Uterus (tissue), 4 donors: ENCODE data around the gene AOAH. TPM values are rescaled to one million over a fixed set of nuclear protein-coding genes. Genes with fewer than 3 reads are reported as not detected.

ENCODE experiments used
- DNase-seq, 2 donors: peaks; one replicate each; pipeline ENCODE4 v3.0.0-alpha.2; 2019 to 2020
- H3K27ac ChIP-seq, 2 donors: fragments of 200-600 bp; sonication (generic); 1 replicate in 1 of 2; 2 replicates in 1 of 2; pipeline ENCODE4 v1.5.1; 2016 to 2018
- H3K27me3 ChIP-seq, 2 donors: fragments of 200-600 bp; sonication (generic); one replicate each; pipeline ENCODE4 v1.5.1; 2018 to 2019; ENCODE audit warnings: control low read depth in 1 of 2
- H3K36me3 ChIP-seq, 2 donors: fragments of 200-600 bp; sonication (generic); one replicate each; pipeline ENCODE4 v1.5.1; 2019; ENCODE audit warnings: control low read depth in 1 of 2
- H3K4me1 ChIP-seq, 2 donors: fragments of 200-600 bp; sonication (generic); one replicate each; pipeline ENCODE4 v1.5.1; 2018 to 2019; ENCODE audit warnings: control low read depth in 1 of 2
- H3K4me3 ChIP-seq, 2 donors: fragments of 200-600 bp; sonication (generic); 1 replicate in 1 of 2; 2 replicates in 1 of 2; pipeline ENCODE4 v1.5.1; 2018 to 2019; ENCODE audit warnings: mild to moderate bottlenecking in 1 of 2
- H3K9me3 ChIP-seq, 2 donors: fragments of 200-600 bp; sonication (generic); one replicate each; pipeline ENCODE4 v1.5.1; 2019; ENCODE audit warnings: control low read depth in 1 of 2
- CTCF ChIP-seq, 4 experiments: fragments of 200-600 bp in 2 of 4; fragments of 450-650 bp in 2 of 4; sonication (generic) in 2 of 4; IDR thresholded peaks; one replicate each; pipeline ENCODE4 v1.5.1; 2016 to 2019; ENCODE audit warnings: antibody characterized with exemption in 4 of 4, mild to moderate bottlenecking in 2 of 4, moderate library complexity in 1 of 4
- POLR2A ChIP-seq, 2 donors: fragments of 450-650 bp; IDR thresholded peaks; one replicate each; pipeline ENCODE4 v1.6.1; 2016; ENCODE audit warnings: antibody characterized with exemption in 2 of 2, mild to moderate bottlenecking in 1 of 2, moderate library complexity in 1 of 2
- intact Hi-C: fragments of 100-400 bp; cut with DNase I; formaldehyde crosslinking; loops from one replicate; pipeline ENCODE4 v1.15.1; 2023; ENCODE audit warnings: low total_unique reads
- total RNA-seq, 4 donors: library from RNA; depleted of rRNA in 3 of 4; stranded (reverse); fragments of >200 nt in 3 of 4; gene quantifications; one replicate each; pipeline versions ENCODE4 v1.1.0 to v1.2.4, GENCODE V29; 2014 to 2023
- donor health status: DM: yes; HTN: yes; CAD: no.

AOAH gene
- total RNA-seq, 4 donors from 2014 or later: 5.5 to 60.9 (median 8.6) TPM

GRCh38 chr7:36545291-36545690, 179.0 kb downstream of the AOAH start:
- no peak for DNase-seq
- TF ChIP-seq CTCF (IDR thresholded peaks at IDR 0.05) (no peak), POLR2A (IDR thresholded peaks at IDR 0.05) (no peak)
- no peak overlapping the region for H3K27ac ChIP-seq
- intact Hi-C loops: no loop called here
- no peak overlapping the region for H3K4me3 ChIP-seq
- no peaks in the 10 kb centered on the region for H3K4me1 ChIP-seq
- no peaks in the 10 kb centered on the region for H3K36me3 ChIP-seq
- no peaks in the 10 kb centered on the region for H3K9me3 ChIP-seq
- H3K27me3 ChIP-seq: no peaks in the 10 kb centered on the region

- no peaks in the 10 kb centered on the region for H3K4me1 ChIP-seq
- H3K4me3 ChIP-seq: no peak overlapping the region
- H3K36me3 ChIP-seq: no peaks in the 10 kb centered on the region
- H3K9me3 ChIP-seq: no peaks in the 10 kb centered on the region
- TF ChIP-seq CTCF (IDR thresholded peaks at IDR 0.05): no peak
- intact Hi-C loops: no loop called here
- H3K27me3 ChIP-seq: no peaks in the 10 kb centered on the region
- no peak for DNase-seq
- H3K27ac ChIP-seq: no peak overlapping the region
Observed at GRCh38 chr7:36538126-36538525, 186.2 kb downstream of the AOAH start.

- no peak overlapping the region for H3K27ac ChIP-seq
- no peak for TF ChIP-seq POLR2A (IDR thresholded peaks at IDR 0.05)
- TF ChIP-seq CTCF (IDR thresholded peaks at IDR 0.05): no peak
- DNase-seq: no peak
- no peaks in the 10 kb centered on the region for H3K27me3 ChIP-seq
- intact Hi-C loops: no loop called here
- H3K36me3 ChIP-seq: no peaks in the 10 kb centered on the region
- no peaks in the 10 kb centered on the region for H3K4me1 ChIP-seq
- no peaks in the 10 kb centered on the region for H3K9me3 ChIP-seq
- H3K4me3 ChIP-seq: no peak overlapping the region
Observed at GRCh38 chr7:36535866-36536664, 188.2 kb downstream of the AOAH start.

- no peaks in the 10 kb centered on the region for H3K4me1 ChIP-seq
- no peak overlapping the region for H3K4me3 ChIP-seq
- no peaks in the 10 kb centered on the region for H3K27me3 ChIP-seq
- no peak for DNase-seq
- TF ChIP-seq CTCF (IDR thresholded peaks at IDR 0.05) (no peak), POLR2A (IDR thresholded peaks at IDR 0.05) (no peak)
- intact Hi-C loops: no loop called here
- H3K36me3 ChIP-seq: no peaks in the 10 kb centered on the region
- no peaks in the 10 kb centered on the region for H3K9me3 ChIP-seq
- no peak overlapping the region for H3K27ac ChIP-seq
Observed at GRCh38 chr7:36533717-36534116, 190.6 kb downstream of the AOAH start.

GRCh38 chr7:36532981-36533499, 191.3 kb downstream of the AOAH start:
- TF ChIP-seq CTCF (IDR thresholded peaks at IDR 0.05) (no peak), POLR2A (IDR thresholded peaks at IDR 0.05) (no peak)
- no peak overlapping the region for H3K27ac ChIP-seq
- no peaks in the 10 kb centered on the region for H3K27me3 ChIP-seq
- H3K36me3 ChIP-seq: no peaks in the 10 kb centered on the region
- no peaks in the 10 kb centered on the region for H3K4me1 ChIP-seq
- H3K9me3 ChIP-seq: no peaks in the 10 kb centered on the region
- intact Hi-C loops: no loop called here
- H3K4me3 ChIP-seq: no peak overlapping the region
- no peak for DNase-seq
